Vagina (tissue), 2 donors: ENCODE data around the gene LRRC42. TPM values are rescaled to one million over a fixed set of nuclear protein-coding genes. Genes with fewer than 3 reads are reported as not detected.
"Not testable (repeated sequence)": the region's sequence is repeated elsewhere in the genome, so short reads cannot be mapped to it uniquely, and the experiment has no call there.

Experiments used
- DNase-seq, 2 donors: peaks; one replicate each; pipeline ENCODE4 v3.0.0-alpha.2; 2017; ENCODE audit errors: extremely low spot score in 2 of 2
- H3K27ac ChIP-seq: fragments of 200-600 bp; sonication (generic); one replicate; pipeline ENCODE4 v1.5.1; 2019
- H3K27me3 ChIP-seq: fragments of 200-600 bp; sonication (generic); one replicate; pipeline ENCODE4 v1.5.1; 2019
- H3K36me3 ChIP-seq, 2 donors: fragments of 200-600 bp; sonication (generic); one replicate each; pipeline ENCODE4 v1.5.1; 2017 to 2019
- H3K4me1 ChIP-seq: fragments of 200-600 bp; sonication (generic); one replicate; pipeline ENCODE4 v1.5.1; 2019
- H3K4me3 ChIP-seq, 2 donors: fragments of 200-600 bp; sonication (generic); 1 replicate in 1 of 2; 2 replicates in 1 of 2; pipeline ENCODE4 v1.5.1; 2016 to 2019
- H3K9me3 ChIP-seq: fragments of 200-600 bp; sonication (generic); one replicate; pipeline ENCODE4 v1.5.1; 2019
- CTCF ChIP-seq, 3 experiments: fragments of 450-650 bp in 2 of 3; fragments of 200-600 bp in 1 of 3; sonication (generic) in 1 of 3; IDR thresholded peaks; one replicate each; pipeline ENCODE4 v1.5.1; 2017 to 2019; ENCODE audit warnings: antibody characterized with exemption in 3 of 3, mild to moderate bottlenecking in 2 of 3, moderate library complexity in 2 of 3
- POLR2A ChIP-seq, 2 donors: fragments of 450-650 bp; IDR thresholded peaks; one replicate each; pipeline ENCODE4 v1.6.1; 2017; ENCODE audit warnings: antibody characterized with exemption in 2 of 2, mild to moderate bottlenecking in 2 of 2, moderate library complexity in 2 of 2
- POLR2AphosphoS5 ChIP-seq, 2 donors: sonication (generic); formaldehyde crosslinking; IDR thresholded peaks; one replicate each; pipeline ENCODE4 v1.9.0; 2017; ENCODE audit warnings: antibody characterized with exemption in 2 of 2, mild to moderate bottlenecking in 2 of 2, low read depth in 1 of 2; ENCODE audit not compliant: insufficient read depth in 1 of 2
- intact Hi-C: fragments of 100-400 bp; cut with DNase I; formaldehyde crosslinking; loops from one replicate; pipeline ENCODE4 v1.15.1; 2023
- total RNA-seq: library from RNA; depleted of rRNA; stranded (reverse); fragments of >200 nt; gene quantifications from one replicate; pipeline ENCODE4 v1.2.3, GENCODE V29; 2016

LRRC42 gene
- total RNA-seq, 1 donor from 2014 or later, result 31.7 TPM

- H3K4me3 ChIP-seq, result no peak overlapping the region
- H3K27ac ChIP-seq, result no peak overlapping the region
- intact Hi-C loops, result no loop called here
- H3K36me3 ChIP-seq, result no peaks in the 10 kb centered on the region
- TF ChIP-seq POLR2AphosphoS5 (IDR thresholded peaks at IDR 0.05; ENCODE audit: insufficient read depth in 1 of 2, low read depth in 1 of 2), result no peak
- no peak for TF ChIP-seq POLR2A (IDR thresholded peaks at IDR 0.05)
- no peak for TF ChIP-seq CTCF (IDR thresholded peaks at IDR 0.05)
- no peak for DNase-seq
- no peaks in the 10 kb centered on the region for H3K9me3 ChIP-seq
- no peaks in the 10 kb centered on the region for H3K27me3 ChIP-seq
- H3K4me1 ChIP-seq, result no peaks in the 10 kb centered on the region
Measured at GRCh38 chr1:54003249-54003646, 57.1 kb downstream of the LRRC42 start.

- DNase-seq, H3K27ac ChIP-seq, H3K9me3 ChIP-seq, H3K4me1 ChIP-seq, H3K27me3 ChIP-seq, H3K36me3 ChIP-seq, intact Hi-C loops, H3K4me3 ChIP-seq: not testable (repeated sequence)
Measured at GRCh38 chr1:54003750-54004480, 57.8 kb downstream of the LRRC42 start.

DNA sequence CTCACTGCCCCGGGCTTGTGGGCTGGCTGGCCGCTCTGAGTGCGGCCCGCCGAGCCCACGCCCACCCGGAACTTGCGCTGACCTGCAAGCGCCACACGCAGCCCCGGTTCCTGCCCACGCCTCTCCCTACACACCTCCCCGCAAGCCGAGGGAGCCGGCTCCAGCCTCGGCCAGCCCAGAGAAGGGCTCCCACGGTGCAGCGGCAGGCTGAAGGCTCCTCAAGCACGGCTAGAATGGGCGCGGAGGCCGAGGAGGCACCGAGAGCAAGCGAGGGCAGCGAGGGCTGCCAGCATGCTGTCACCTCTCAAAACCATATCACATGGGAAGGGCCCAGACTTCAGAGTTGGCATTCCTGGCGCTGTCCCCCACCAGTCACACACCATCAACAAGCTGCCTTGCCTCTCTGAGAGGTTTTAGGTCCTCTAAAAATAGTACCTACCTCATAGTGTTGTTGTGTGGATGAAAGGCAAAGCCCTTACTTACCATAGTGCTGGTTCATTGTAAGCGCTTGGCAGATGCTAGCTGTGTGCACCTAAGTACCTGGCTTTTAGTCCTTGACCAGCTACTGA lies 58.4 kb downstream of the LRRC42 start:
- H3K4me1 ChIP-seq, result no peaks in the 10 kb centered on the region
- no peak for TF ChIP-seq CTCF (IDR thresholded peaks at IDR 0.05)
- no peak for TF ChIP-seq POLR2A (IDR thresholded peaks at IDR 0.05)
- no peak for TF ChIP-seq POLR2AphosphoS5 (IDR thresholded peaks at IDR 0.05; ENCODE audit: insufficient read depth in 1 of 2, low read depth in 1 of 2)
- no peak overlapping the region for H3K4me3 ChIP-seq
- H3K9me3 ChIP-seq, result no peaks in the 10 kb centered on the region
- no peaks in the 10 kb centered on the region for H3K27me3 ChIP-seq
- intact Hi-C loops, result no loop called here
- no peaks in the 10 kb centered on the region for H3K36me3 ChIP-seq
- no peak for DNase-seq
- H3K27ac ChIP-seq, result no peak overlapping the region

DNA sequence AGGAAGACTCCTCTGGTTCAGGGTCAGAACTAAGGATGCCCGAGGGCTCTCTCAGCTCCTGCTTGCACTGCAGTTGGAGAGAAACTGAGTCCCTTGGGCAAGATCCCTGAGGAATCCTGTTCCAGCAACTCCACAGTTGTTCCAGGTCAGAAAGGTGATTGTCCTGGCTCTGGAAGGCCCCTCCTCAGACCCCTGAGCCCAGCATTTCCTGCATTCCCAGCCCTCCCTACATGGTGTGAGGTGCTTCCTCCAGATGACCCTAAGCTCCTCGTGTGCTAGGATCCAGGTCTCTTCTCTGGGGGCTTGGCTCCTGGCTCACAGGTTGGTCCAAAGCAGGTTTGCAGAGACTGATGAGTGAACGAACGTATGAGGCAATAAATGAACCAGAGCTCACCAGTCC lies 60.4 kb downstream of the LRRC42 start:
- no peak for DNase-seq
- H3K27me3 ChIP-seq, result no peaks in the 10 kb centered on the region
- intact Hi-C loops, result no loop called here
- no peak overlapping the region for H3K27ac ChIP-seq
- no peak overlapping the region for H3K4me3 ChIP-seq
- TF ChIP-seq CTCF (IDR thresholded peaks at IDR 0.05) (no peak), POLR2A (IDR thresholded peaks at IDR 0.05) (no peak), POLR2AphosphoS5 (IDR thresholded peaks at IDR 0.05; ENCODE audit: insufficient read depth in 1 of 2, low read depth in 1 of 2) (no peak)
- no peaks in the 10 kb centered on the region for H3K4me1 ChIP-seq
- H3K9me3 ChIP-seq, result no peaks in the 10 kb centered on the region
- H3K36me3 ChIP-seq, result no peaks in the 10 kb centered on the region

- DNase-seq, result no peak
- Histone ChIP-seq H3K27me3 (no peaks in the 10 kb centered on the region), H3K4me3 (no peak overlapping the region), H3K36me3 (no peaks in the 10 kb centered on the region), H3K4me1 (no peaks in the 10 kb centered on the region), H3K27ac (no peak overlapping the region), H3K9me3 (no peaks in the 10 kb centered on the region)
- TF ChIP-seq CTCF (IDR thresholded peaks at IDR 0.05) (no peak), POLR2AphosphoS5 (IDR thresholded peaks at IDR 0.05; ENCODE audit: insufficient read depth in 1 of 2, low read depth in 1 of 2) (no peak), POLR2A (IDR thresholded peaks at IDR 0.05) (no peak)
- intact Hi-C loops, result no loop called here
Measured at GRCh38 chr1:54007613-54008012, 61.5 kb downstream of the LRRC42 start.
